ENCODE data around the gene HSPE1.
"Not testable (repeated sequence)": the region's sequence is repeated elsewhere in the genome, so short reads cannot be mapped to it uniquely, and the experiment has no call there.

HSPE1 gene

GRCh38 chr2:197499594-197500502 is at the start of gene HSPE1, which contains the start of gene HSPD1:
TSS of gene HSPE1 (plus strand) at chr2:197500379. CDS start at chr2:197500437, 58 bp downstream.
TSS of gene HSPD1 (minus strand) at chr2:197499840. CDS start at chr2:197498848, 992 bp downstream.
- DNase-seq (ENCODE audit: low read depth), result peak; percentile 99

- no peak for DNase-seq (ENCODE audit: low read depth)
Measured at GRCh38 chr2:197450465-197450864, 49.7 kb upstream of the HSPE1 start.

GRCh38 chr2:197450935-197451358 is 49.2 kb upstream of the HSPE1 start:
- DNase-seq (ENCODE audit: low read depth), result not testable (repeated sequence)

GRCh38 chr2:197452754-197453122 is 47.4 kb upstream of the HSPE1 start:
- no peak for DNase-seq (ENCODE audit: low read depth)

- DNase-seq (ENCODE audit: low read depth), result peak; percentile 100
Measured at GRCh38 chr2:197453123-197453913, 46.9 kb upstream of the HSPE1 start, which contains the start of gene COQ10B. TSS of gene COQ10B (plus strand) at chr2:197453552. CDS start at chr2:197453561, 9 bp downstream.

GRCh38 chr2:197453914-197454398 is 46.2 kb upstream of the HSPE1 start:
- DNase-seq (ENCODE audit: low read depth), result peak; percentile 90

GRCh38 chr2:197454923-197455322 is 45.3 kb upstream of the HSPE1 start:
- no peak for DNase-seq (ENCODE audit: low read depth)

- DNase-seq (ENCODE audit: low read depth), result no peak
Measured at GRCh38 chr2:197455428-197455827, 44.8 kb upstream of the HSPE1 start.

- no peak for DNase-seq (ENCODE audit: low read depth)
Measured at GRCh38 chr2:197460649-197461048, 39.5 kb upstream of the HSPE1 start.

GRCh38 chr2:197461057-197461456 is 39.1 kb upstream of the HSPE1 start:
- DNase-seq (ENCODE audit: low read depth), result peak; percentile 10

GRCh38 chr2:197464175-197464574 is 36.0 kb upstream of the HSPE1 start:
- peak; percentile 8 for DNase-seq (ENCODE audit: low read depth)

- DNase-seq (ENCODE audit: low read depth), result no peak
Measured at GRCh38 chr2:197472166-197472565, 28.0 kb upstream of the HSPE1 start.

GRCh38 chr2:197477797-197478196 is 22.4 kb upstream of the HSPE1 start:
- DNase-seq (ENCODE audit: low read depth), result no peak

GRCh38 chr2:197480165-197481036 is 19.8 kb upstream of the HSPE1 start:
- no peak for DNase-seq (ENCODE audit: low read depth)

GRCh38 chr2:197484248-197484647 is 15.9 kb upstream of the HSPE1 start:
- not testable (repeated sequence) for DNase-seq (ENCODE audit: low read depth)

GRCh38 chr2:197486175-197486574 is 14.0 kb upstream of the HSPE1 start:
- DNase-seq (ENCODE audit: low read depth), result no peak

- DNase-seq (ENCODE audit: low read depth), result no peak
Measured at GRCh38 chr2:197487385-197487784, 12.8 kb upstream of the HSPE1 start.

- DNase-seq (ENCODE audit: low read depth), result no peak
Measured at GRCh38 chr2:197495433-197496134, 4.6 kb upstream of the HSPE1 start.

- no peak for DNase-seq (ENCODE audit: low read depth)
Measured at GRCh38 chr2:197496695-197497094, 3.5 kb upstream of the HSPE1 start.

GRCh38 chr2:197497326-197497725 is 2.9 kb upstream of the HSPE1 start:
- peak; percentile 16 for DNase-seq (ENCODE audit: low read depth)

All from amniotic epithelial cell (primary cell).